Vagina (tissue), 2 donors: Measurements from ENCODE around the gene ELP1.

Experiments
- CTCF ChIP-seq, 3 experiments: fragments of 450-650 bp in 2 of 3; fragments of 200-600 bp in 1 of 3; sonication (generic) in 1 of 3; IDR thresholded peaks; one replicate each; pipeline ENCODE4 v1.5.1; 2017 to 2019; ENCODE audit warnings: antibody characterized with exemption in 3 of 3, mild to moderate bottlenecking in 2 of 3, moderate library complexity in 2 of 3
- POLR2A ChIP-seq, 2 donors: fragments of 450-650 bp; IDR thresholded peaks; one replicate each; pipeline ENCODE4 v1.6.1; 2017; ENCODE audit warnings: antibody characterized with exemption in 2 of 2, mild to moderate bottlenecking in 2 of 2, moderate library complexity in 2 of 2

GRCh38 chr9:108913391-108913790 lies 20.5 kb downstream of the ELP1 start:
- TF ChIP-seq CTCF (IDR thresholded peaks at IDR 0.05) (no peak), POLR2A (IDR thresholded peaks at IDR 0.05) (no peak)
